Activated naive CD8-positive, alpha-beta T cell treated with anti-CD3 and anti-CD28 coated beads, Interleukin-2, amount 50 U/mL, for 24 hours (primary cell): ENCODE data around the gene CCPG1.
A peak's percentile ranks its signal among the peaks of the same experiment; 100 is the strongest.
"Not testable (repeated sequence)": the region's sequence is repeated elsewhere in the genome, so short reads cannot be mapped to it uniquely, and the experiment has no call there.

Source experiments
- ATAC-seq: fragments of 150-1000 bp; cut with Tn5 transposase; one replicate; pipeline ENCODE4 v1.10.0; 2021
- DNase-seq: peaks from one replicate; pipeline ENCODE4 v3.0.0; 2021
- H3K27ac Mint-ChIP-seq: one replicate; pipeline ENCODE4 v1.8.0; 2021; ENCODE audit warnings: mild to moderate bottlenecking, mixed read lengths
- H3K27me3 Mint-ChIP-seq: one replicate; pipeline ENCODE4 v1.8.0; 2021; ENCODE audit warnings: mixed read lengths
- H3K36me3 Mint-ChIP-seq: one replicate; pipeline ENCODE4 v1.8.0; 2021; ENCODE audit warnings: low read depth, mixed read lengths
- H3K4me1 Mint-ChIP-seq: one replicate; pipeline ENCODE4 v1.8.0; 2021; ENCODE audit warnings: mixed read lengths
- H3K4me3 Mint-ChIP-seq: one replicate; pipeline ENCODE4 v1.8.0; 2021; ENCODE audit warnings: mild to moderate bottlenecking, moderate library complexity, mixed read lengths
- H3K9me3 Mint-ChIP-seq: one replicate; pipeline ENCODE4 v1.8.0; 2021; ENCODE audit warnings: mixed read lengths

Gene CCPG1

GRCh38 chr15:55403531-55403930 lies 4.6 kb downstream of the CCPG1 start:
- peaks cover 3% of the 10 kb centered on the region for H3K9me3 Mint-ChIP-seq
- peak overlapping the region; percentile 67 for H3K27ac Mint-ChIP-seq
- H3K4me1 Mint-ChIP-seq = peaks cover 49% of the 10 kb centered on the region

GRCh38 chr15:55402707-55403106 lies 5.5 kb downstream of the CCPG1 start:
- peaks cover 2% of the 10 kb centered on the region for H3K36me3 Mint-ChIP-seq
- H3K27me3 Mint-ChIP-seq = no peaks in the 10 kb centered on the region
- no peak for DNase-seq
- peaks cover 3% of the 10 kb centered on the region for H3K9me3 Mint-ChIP-seq
- peaks cover 47% of the 10 kb centered on the region for H3K4me1 Mint-ChIP-seq
- peak overlapping the region; percentile 66 for H3K27ac Mint-ChIP-seq
- peak overlapping the region; percentile 59 for H3K4me3 Mint-ChIP-seq
- ATAC-seq = peak; percentile 50

More at GRCh38 chr15:55403531-55403930, 4.6 kb downstream of the CCPG1 start:
- ATAC-seq = no peak
- H3K27me3 Mint-ChIP-seq = no peaks in the 10 kb centered on the region
- peak overlapping the region; percentile 12 for H3K4me3 Mint-ChIP-seq
- no peak for DNase-seq
- peaks cover 2% of the 10 kb centered on the region for H3K36me3 Mint-ChIP-seq

GRCh38 chr15:55401786-55402246 lies 6.3 kb downstream of the CCPG1 start:
- H3K27ac Mint-ChIP-seq = no peak overlapping the region
- ATAC-seq (no peak), DNase-seq (no peak)
- no peaks in the 10 kb centered on the region for H3K27me3 Mint-ChIP-seq
- peaks cover 6% of the 10 kb centered on the region for H3K36me3 Mint-ChIP-seq
- peaks cover 41% of the 10 kb centered on the region for H3K4me1 Mint-ChIP-seq
- no peak overlapping the region for H3K4me3 Mint-ChIP-seq
- peaks cover 3% of the 10 kb centered on the region for H3K9me3 Mint-ChIP-seq

- not testable (repeated sequence) for H3K4me3 Mint-ChIP-seq, DNase-seq, H3K27me3 Mint-ChIP-seq, ATAC-seq, H3K27ac Mint-ChIP-seq, H3K36me3 Mint-ChIP-seq, H3K9me3 Mint-ChIP-seq
- peaks cover 34% of the 10 kb centered on the region for H3K4me1 Mint-ChIP-seq
Measured at GRCh38 chr15:55400050-55400449, 8.1 kb downstream of the CCPG1 start.

- H3K27ac Mint-ChIP-seq = no peak overlapping the region
- peaks cover 12% of the 10 kb centered on the region for H3K36me3 Mint-ChIP-seq
- DNase-seq (no peak), ATAC-seq (no peak)
- peaks cover 15% of the 10 kb centered on the region for H3K9me3 Mint-ChIP-seq
- H3K4me3 Mint-ChIP-seq = no peak overlapping the region
- H3K4me1 Mint-ChIP-seq = peaks cover 20% of the 10 kb centered on the region
- no peaks in the 10 kb centered on the region for H3K27me3 Mint-ChIP-seq
Measured at GRCh38 chr15:55398243-55398642, 9.9 kb downstream of the CCPG1 start.

GRCh38 chr15:55394694-55395093 lies 13.5 kb downstream of the CCPG1 start:
- H3K27ac Mint-ChIP-seq = no peak overlapping the region
- peaks cover 1% of the 10 kb centered on the region for H3K4me1 Mint-ChIP-seq
- ATAC-seq = no peak
- H3K27me3 Mint-ChIP-seq = no peaks in the 10 kb centered on the region
- DNase-seq = no peak
- H3K36me3 Mint-ChIP-seq = peaks cover 10% of the 10 kb centered on the region
- no peak overlapping the region for H3K4me3 Mint-ChIP-seq
- H3K9me3 Mint-ChIP-seq = peaks cover 11% of the 10 kb centered on the region

- Mint-ChIP-seq H3K27ac (peak overlapping the region; percentile 1), H3K4me1 (peaks cover 7% of the 10 kb centered on the region), H3K36me3 (peaks cover 5% of the 10 kb centered on the region), H3K4me3 (no peak overlapping the region), H3K9me3 (no peaks in the 10 kb centered on the region), H3K27me3 (no peaks in the 10 kb centered on the region)
- ATAC-seq (peak; percentile 24), DNase-seq (no peak)
Measured at GRCh38 chr15:55389264-55389607, 18.9 kb downstream of the CCPG1 start.

GRCh38 chr15:55387027-55387426 lies 21.1 kb downstream of the CCPG1 start:
- H3K27me3 Mint-ChIP-seq = no peaks in the 10 kb centered on the region
- H3K36me3 Mint-ChIP-seq = peaks cover 9% of the 10 kb centered on the region
- no peak for DNase-seq
- H3K4me3 Mint-ChIP-seq = no peak overlapping the region
- no peak for ATAC-seq
- no peaks in the 10 kb centered on the region for H3K9me3 Mint-ChIP-seq
- no peak overlapping the region for H3K27ac Mint-ChIP-seq
- peaks cover 7% of the 10 kb centered on the region for H3K4me1 Mint-ChIP-seq

- H3K27ac Mint-ChIP-seq = no peak overlapping the region
- H3K36me3 Mint-ChIP-seq = peaks cover 10% of the 10 kb centered on the region
- H3K9me3 Mint-ChIP-seq = no peaks in the 10 kb centered on the region
- H3K27me3 Mint-ChIP-seq = no peaks in the 10 kb centered on the region
- H3K4me1 Mint-ChIP-seq = no peaks in the 10 kb centered on the region
- DNase-seq (no peak), ATAC-seq (no peak)
- H3K4me3 Mint-ChIP-seq = no peak overlapping the region
Measured at GRCh38 chr15:55383687-55384086, 24.5 kb downstream of the CCPG1 start.

- Mint-ChIP-seq H3K27ac (no peak overlapping the region), H3K9me3 (no peaks in the 10 kb centered on the region), H3K4me1 (no peaks in the 10 kb centered on the region), H3K4me3 (no peak overlapping the region), H3K27me3 (no peaks in the 10 kb centered on the region), H3K36me3 (peaks cover 7% of the 10 kb centered on the region)
- ATAC-seq (no peak), DNase-seq (no peak)
Measured at GRCh38 chr15:55381595-55381994, 26.6 kb downstream of the CCPG1 start.

GRCh38 chr15:55379095-55379494 lies 29.1 kb downstream of the CCPG1 start:
- Mint-ChIP-seq H3K27me3 (no peaks in the 10 kb centered on the region), H3K4me1 (no peaks in the 10 kb centered on the region), H3K36me3 (peaks cover 4% of the 10 kb centered on the region), H3K9me3 (no peaks in the 10 kb centered on the region), H3K27ac (no peak overlapping the region), H3K4me3 (no peak overlapping the region)
- ATAC-seq (no peak), DNase-seq (no peak)

GRCh38 chr15:55372701-55373440 lies 35.3 kb downstream of the CCPG1 start:
- ATAC-seq (no peak), DNase-seq (no peak)
- Mint-ChIP-seq H3K27ac (no peak overlapping the region), H3K36me3 (peaks cover 8% of the 10 kb centered on the region), H3K4me1 (peaks cover 4% of the 10 kb centered on the region), H3K4me3 (no peak overlapping the region), H3K9me3 (no peaks in the 10 kb centered on the region), H3K27me3 (no peaks in the 10 kb centered on the region)

- peaks cover 10% of the 10 kb centered on the region for H3K36me3 Mint-ChIP-seq
- ATAC-seq = no peak
- no peaks in the 10 kb centered on the region for H3K4me1 Mint-ChIP-seq
- no peak for DNase-seq
- no peak overlapping the region for H3K4me3 Mint-ChIP-seq
- no peak overlapping the region for H3K27ac Mint-ChIP-seq
- H3K9me3 Mint-ChIP-seq = no peaks in the 10 kb centered on the region
- H3K27me3 Mint-ChIP-seq = no peaks in the 10 kb centered on the region
Measured at GRCh38 chr15:55366981-55367380, 41.2 kb downstream of the CCPG1 start.

- no peak overlapping the region for H3K27ac Mint-ChIP-seq
- peaks cover 2% of the 10 kb centered on the region for H3K36me3 Mint-ChIP-seq
- no peaks in the 10 kb centered on the region for H3K9me3 Mint-ChIP-seq
- no peaks in the 10 kb centered on the region for H3K27me3 Mint-ChIP-seq
- no peak overlapping the region for H3K4me3 Mint-ChIP-seq
- no peak for ATAC-seq
- no peak for DNase-seq
- H3K4me1 Mint-ChIP-seq = no peaks in the 10 kb centered on the region
Measured at GRCh38 chr15:55362641-55363040, 45.5 kb downstream of the CCPG1 start.

- Mint-ChIP-seq H3K27me3 (no peaks in the 10 kb centered on the region), H3K4me3 (no peak overlapping the region), H3K9me3 (no peaks in the 10 kb centered on the region), H3K36me3 (peaks cover 10% of the 10 kb centered on the region), H3K27ac (no peak overlapping the region), H3K4me1 (no peaks in the 10 kb centered on the region)
- ATAC-seq = no peak
- DNase-seq = no peak
Measured at GRCh38 chr15:55361048-55361447, 47.1 kb downstream of the CCPG1 start.

- Mint-ChIP-seq H3K4me3 (no peak overlapping the region), H3K4me1 (no peaks in the 10 kb centered on the region), H3K9me3 (no peaks in the 10 kb centered on the region), H3K27ac (peak overlapping the region; percentile 4), H3K36me3 (peaks cover 14% of the 10 kb centered on the region), H3K27me3 (no peaks in the 10 kb centered on the region)
- ATAC-seq = no peak
- no peak for DNase-seq
Measured at GRCh38 chr15:55360256-55360655, 47.9 kb downstream of the CCPG1 start.
